Measurements from ENCODE around the gene TOP3B.

TOP3B gene

DNA sequence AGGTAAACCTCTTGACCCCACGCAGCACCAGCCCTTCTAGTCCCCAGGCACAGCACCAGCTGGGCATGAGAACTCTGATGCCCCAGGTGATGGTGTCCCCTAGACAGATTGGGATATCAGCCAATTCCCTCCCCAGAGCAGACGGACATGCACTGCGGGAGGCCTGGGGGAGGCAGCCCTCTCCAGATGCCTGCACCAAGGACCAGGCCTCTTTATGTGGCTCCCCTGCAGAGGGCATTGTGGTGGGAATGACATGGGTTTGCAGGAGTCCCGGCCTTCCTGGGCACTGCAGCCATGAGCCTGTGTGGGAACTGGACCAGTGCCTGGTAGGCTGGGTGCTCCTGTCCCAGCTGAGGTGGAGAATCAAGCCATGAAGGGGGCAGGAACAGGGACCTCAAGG, 55.9 kb downstream of the TOP3B start:
- no peak; the same call in 2 of the 3 replicates for ATAC-seq
- TF ChIP-seq, protein P1, sequence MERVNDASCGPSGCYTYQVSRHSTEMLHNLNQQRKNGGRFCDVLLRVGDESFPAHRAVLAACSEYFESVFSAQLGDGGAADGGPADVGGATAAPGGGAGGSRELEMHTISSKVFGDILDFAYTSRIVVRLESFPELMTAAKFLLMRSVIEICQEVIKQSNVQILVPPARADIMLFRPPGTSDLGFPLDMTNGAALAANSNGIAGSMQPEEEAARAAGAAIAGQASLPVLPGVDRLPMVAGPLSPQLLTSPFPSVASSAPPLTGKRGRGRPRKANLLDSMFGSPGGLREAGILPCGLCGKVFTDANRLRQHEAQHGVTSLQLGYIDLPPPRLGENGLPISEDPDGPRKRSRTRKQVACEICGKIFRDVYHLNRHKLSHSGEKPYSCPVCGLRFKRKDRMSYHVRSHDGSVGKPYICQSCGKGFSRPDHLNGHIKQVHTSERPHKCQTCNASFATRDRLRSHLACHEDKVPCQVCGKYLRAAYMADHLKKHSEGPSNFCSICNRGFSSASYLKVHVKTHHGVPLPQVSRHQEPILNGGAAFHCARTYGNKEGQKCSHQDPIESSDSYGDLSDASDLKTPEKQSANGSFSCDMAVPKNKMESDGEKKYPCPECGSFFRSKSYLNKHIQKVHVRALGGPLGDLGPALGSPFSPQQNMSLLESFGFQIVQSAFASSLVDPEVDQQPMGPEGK (CRISPR knock-in tag; IDR thresholded peaks at IDR 0.05; ENCODE audit: borderline replicate concordance) = no peak

DNA sequence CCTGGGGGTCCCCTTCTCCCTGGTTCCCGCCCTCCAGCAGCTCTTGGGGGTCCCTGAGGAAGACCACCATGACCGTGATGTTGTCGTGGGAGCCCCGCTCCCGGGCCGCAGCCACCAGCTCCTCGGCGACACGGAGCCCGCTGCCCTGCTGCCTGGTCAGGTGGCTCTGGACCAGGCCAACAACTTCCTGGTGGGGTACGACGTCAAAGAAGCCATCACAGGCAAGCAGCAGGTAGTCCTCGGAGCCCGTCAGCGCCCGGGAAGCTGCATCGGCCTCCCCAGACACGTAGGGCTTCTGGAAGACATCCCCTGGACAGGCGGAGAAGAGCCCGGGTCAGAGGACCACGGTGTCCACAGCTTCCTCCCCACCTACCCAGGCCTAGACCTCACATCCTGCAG, 59.4 kb downstream of the TOP3B start:
- no peak for ATAC-seq
- no peak for TF ChIP-seq ZNF565 (CRISPR knock-in tag; conservative IDR thresholded peaks at IDR 0.05; ENCODE audit: low read depth)
- no peak for TF ChIP-seq RARB (CRISPR knock-in tag; IDR thresholded peaks at IDR 0.05)
- no peak for TF ChIP-seq PPARA (CRISPR knock-in tag; IDR thresholded peaks at IDR 0.05; ENCODE audit: borderline replicate concordance)
- no peak for TF ChIP-seq ZNF70 (CRISPR knock-in tag; IDR thresholded peaks at IDR 0.05)
- TF ChIP-seq ARNTL (CRISPR knock-in tag; IDR thresholded peaks at IDR 0.05; ENCODE audit: borderline replicate concordance, low read depth) = no peak
- no peak for TF ChIP-seq ZFP3 (CRISPR knock-in tag; IDR thresholded peaks at IDR 0.05)

DNA sequence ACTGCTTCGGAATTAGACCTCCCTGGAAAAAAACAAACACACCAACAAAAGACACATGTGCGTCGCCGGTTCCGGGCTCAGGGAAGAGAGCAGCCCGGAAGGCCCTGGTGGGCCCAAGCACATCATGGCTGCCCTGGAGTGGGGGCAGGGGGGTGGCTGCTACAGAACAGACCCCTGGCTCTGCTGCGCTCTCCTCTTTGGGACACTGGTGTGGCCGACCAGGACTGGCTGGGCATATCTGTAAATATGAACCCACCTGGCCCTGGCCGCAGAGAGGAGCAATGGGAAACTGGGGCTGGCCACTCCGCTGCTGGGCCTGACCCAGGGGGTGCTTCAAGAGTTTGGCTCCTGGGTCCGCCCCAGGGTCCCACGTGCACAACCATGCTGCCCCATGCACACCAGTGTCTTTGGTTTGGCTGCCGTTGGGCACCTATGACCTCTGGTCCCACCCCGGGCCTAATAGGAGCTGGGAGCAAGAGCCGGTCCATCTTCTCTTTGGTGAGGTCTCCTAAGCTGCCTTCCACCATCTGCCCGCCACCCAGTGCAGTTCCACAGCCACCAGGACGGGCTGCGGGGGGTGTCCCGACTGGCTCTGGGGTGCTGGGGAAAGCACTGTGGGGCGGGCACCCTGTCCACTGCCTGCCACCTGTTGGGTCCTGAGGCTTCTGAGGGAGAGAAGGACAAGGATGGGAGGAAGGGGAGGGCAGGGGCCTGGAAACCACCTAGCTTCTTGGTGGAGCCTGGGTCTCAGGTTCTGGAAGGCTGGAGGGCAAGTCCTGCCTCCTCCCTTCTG, 60.0 kb downstream of the TOP3B start:
- TF ChIP-seq ZC3H10 (CRISPR knock-in tag; IDR thresholded peaks at IDR 0.05) = no peak
- TF ChIP-seq ZFP30 (CRISPR knock-in tag; IDR thresholded peaks at IDR 0.05) = no peak
- no peak for ATAC-seq

DNA sequence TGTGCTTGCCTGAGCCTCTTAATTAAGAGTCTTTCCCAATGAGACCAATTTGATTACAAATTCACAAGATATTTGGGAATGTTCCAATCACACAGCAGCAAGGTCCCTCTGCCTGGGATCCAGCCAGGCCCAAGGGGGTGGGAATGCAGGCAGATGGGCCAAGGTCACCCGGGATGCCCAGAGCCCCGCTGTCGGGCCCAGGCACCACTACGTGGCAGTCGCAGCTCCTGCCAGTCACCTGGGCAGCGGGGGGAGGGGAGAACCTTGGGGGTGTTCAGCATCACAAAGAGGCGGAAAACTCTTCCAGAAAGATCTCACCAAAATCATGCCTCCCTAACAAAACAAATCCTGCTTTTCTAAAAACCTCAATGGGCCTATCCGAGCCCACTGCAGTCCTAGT, 60.9 kb downstream of the TOP3B start:
- TF ChIP-seq ZNF70 (CRISPR knock-in tag; IDR thresholded peaks at IDR 0.05) = no peak
- TF ChIP-seq, protein P2, sequence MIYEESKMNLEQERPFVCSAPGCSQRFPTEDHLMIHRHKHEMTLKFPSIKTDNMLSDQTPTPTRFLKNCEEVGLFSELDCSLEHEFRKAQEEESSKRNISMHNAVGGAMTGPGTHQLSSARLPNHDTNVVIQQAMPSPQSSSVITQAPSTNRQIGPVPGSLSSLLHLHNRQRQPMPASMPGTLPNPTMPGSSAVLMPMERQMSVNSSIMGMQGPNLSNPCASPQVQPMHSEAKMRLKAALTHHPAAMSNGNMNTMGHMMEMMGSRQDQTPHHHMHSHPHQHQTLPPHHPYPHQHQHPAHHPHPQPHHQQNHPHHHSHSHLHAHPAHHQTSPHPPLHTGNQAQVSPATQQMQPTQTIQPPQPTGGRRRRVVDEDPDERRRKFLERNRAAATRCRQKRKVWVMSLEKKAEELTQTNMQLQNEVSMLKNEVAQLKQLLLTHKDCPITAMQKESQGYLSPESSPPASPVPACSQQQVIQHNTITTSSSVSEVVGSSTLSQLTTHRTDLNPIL (CRISPR knock-in tag; IDR thresholded peaks at IDR 0.05; ENCODE audit: low read depth) = no peak
- TF ChIP-seq ARNTL (CRISPR knock-in tag; IDR thresholded peaks at IDR 0.05; ENCODE audit: borderline replicate concordance, low read depth) = no peak
- no peak for TF ChIP-seq PPARA (CRISPR knock-in tag; IDR thresholded peaks at IDR 0.05; ENCODE audit: borderline replicate concordance)
- TF ChIP-seq ZC3H10 (CRISPR knock-in tag; IDR thresholded peaks at IDR 0.05) = no peak
- TF ChIP-seq, protein P3, sequence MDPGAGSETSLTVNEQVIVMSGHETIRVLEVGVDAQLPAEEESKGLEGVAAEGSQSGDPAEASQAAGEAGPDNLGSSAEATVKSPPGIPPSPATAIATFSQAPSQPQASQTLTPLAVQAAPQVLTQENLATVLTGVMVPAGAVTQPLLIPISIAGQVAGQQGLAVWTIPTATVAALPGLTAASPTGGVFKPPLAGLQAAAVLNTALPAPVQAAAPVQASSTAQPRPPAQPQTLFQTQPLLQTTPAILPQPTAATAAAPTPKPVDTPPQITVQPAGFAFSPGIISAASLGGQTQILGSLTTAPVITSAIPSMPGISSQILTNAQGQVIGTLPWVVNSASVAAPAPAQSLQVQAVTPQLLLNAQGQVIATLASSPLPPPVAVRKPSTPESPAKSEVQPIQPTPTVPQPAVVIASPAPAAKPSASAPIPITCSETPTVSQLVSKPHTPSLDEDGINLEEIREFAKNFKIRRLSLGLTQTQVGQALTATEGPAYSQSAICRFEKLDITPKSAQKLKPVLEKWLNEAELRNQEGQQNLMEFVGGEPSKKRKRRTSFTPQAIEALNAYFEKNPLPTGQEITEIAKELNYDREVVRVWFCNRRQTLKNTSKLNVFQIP (CRISPR knock-in tag; IDR thresholded peaks at IDR 0.05; ENCODE audit: borderline replicate concordance, low read depth) = no peak
- no peak for TF ChIP-seq ZFP30 (CRISPR knock-in tag; IDR thresholded peaks at IDR 0.05)
- no peak for TF ChIP-seq BACH2 (CRISPR knock-in tag; IDR thresholded peaks at IDR 0.05; ENCODE audit: borderline replicate concordance)
- TF ChIP-seq OSR1 (CRISPR knock-in tag; IDR thresholded peaks at IDR 0.05) = no peak
- TF ChIP-seq ZNF8 (CRISPR knock-in tag; IDR thresholded peaks at IDR 0.05) = no peak
- no peak for TF ChIP-seq ESRRG (CRISPR knock-in tag; IDR thresholded peaks at IDR 0.05)
- no peak for TF ChIP-seq CSDC2 (CRISPR knock-in tag; IDR thresholded peaks at IDR 0.05)
- TF ChIP-seq SNAI2 (CRISPR knock-in tag; IDR thresholded peaks at IDR 0.05) = no peak
- TF ChIP-seq, protein P4, sequence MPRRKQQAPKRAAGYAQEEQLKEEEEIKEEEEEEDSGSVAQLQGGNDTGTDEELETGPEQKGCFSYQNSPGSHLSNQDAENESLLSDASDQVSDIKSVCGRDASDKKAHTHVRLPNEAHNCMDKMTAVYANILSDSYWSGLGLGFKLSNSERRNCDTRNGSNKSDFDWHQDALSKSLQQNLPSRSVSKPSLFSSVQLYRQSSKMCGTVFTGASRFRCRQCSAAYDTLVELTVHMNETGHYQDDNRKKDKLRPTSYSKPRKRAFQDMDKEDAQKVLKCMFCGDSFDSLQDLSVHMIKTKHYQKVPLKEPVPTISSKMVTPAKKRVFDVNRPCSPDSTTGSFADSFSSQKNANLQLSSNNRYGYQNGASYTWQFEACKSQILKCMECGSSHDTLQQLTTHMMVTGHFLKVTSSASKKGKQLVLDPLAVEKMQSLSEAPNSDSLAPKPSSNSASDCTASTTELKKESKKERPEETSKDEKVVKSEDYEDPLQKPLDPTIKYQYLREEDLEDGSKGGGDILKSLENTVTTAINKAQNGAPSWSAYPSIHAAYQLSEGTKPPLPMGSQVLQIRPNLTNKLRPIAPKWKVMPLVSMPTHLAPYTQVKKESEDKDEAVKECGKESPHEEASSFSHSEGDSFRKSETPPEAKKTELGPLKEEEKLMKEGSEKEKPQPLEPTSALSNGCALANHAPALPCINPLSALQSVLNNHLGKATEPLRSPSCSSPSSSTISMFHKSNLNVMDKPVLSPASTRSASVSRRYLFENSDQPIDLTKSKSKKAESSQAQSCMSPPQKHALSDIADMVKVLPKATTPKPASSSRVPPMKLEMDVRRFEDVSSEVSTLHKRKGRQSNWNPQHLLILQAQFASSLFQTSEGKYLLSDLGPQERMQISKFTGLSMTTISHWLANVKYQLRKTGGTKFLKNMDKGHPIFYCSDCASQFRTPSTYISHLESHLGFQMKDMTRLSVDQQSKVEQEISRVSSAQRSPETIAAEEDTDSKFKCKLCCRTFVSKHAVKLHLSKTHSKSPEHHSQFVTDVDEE (CRISPR knock-in tag; IDR thresholded peaks at IDR 0.05) = no peak
- no peak for ATAC-seq

DNA sequence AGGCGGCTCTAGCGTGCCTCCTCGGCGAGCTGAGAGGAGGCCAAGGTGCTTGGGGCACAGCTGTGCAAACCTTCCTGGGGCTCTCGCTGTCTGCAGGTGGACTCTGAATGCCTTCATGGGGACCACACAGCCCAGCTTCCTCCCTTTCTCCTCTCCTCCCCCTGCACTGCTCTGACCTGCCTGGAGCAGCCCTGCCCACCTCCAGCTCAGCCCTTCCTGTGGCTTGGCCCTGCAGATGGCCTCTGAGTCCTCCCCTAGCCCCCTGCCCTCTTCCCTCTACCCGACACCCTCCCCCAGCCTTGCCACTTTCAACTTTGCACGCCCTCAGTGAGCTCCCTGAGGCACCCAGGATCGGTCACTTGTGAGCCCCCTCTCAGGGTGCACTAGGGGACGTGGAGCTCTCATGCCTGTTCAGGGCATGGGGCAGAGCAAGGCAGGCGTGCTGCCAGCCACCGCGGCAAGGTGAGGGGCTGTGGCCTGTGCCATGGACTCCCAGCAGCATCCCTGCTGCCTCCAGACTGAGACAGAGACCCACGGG, 61.3 kb downstream of the TOP3B start:
- TF ChIP-seq ZFP30 (CRISPR knock-in tag; IDR thresholded peaks at IDR 0.05) (no peak), CSDC2 (CRISPR knock-in tag; IDR thresholded peaks at IDR 0.05) (no peak)
- TF ChIP-seq, protein P2 (CRISPR knock-in tag; IDR thresholded peaks at IDR 0.05; ENCODE audit: low read depth) = no peak
- no peak for ATAC-seq

Data from SK-N-SH treated with all-trans-retinoic acid at 6 μM for 48 hours (cell line).